ENCODE measurements around the gene PPP2R1B. TPM values are rescaled to one million over a fixed set of nuclear protein-coding genes. Genes with fewer than 3 reads are reported as not detected.
A peak's percentile ranks its signal among the peaks of the same experiment; 100 is the strongest.

Gene PPP2R1B
- total and polyA plus RNA-seq, 12 donors, result 5.8 to 16.8 (median 10.7) TPM

DNA sequence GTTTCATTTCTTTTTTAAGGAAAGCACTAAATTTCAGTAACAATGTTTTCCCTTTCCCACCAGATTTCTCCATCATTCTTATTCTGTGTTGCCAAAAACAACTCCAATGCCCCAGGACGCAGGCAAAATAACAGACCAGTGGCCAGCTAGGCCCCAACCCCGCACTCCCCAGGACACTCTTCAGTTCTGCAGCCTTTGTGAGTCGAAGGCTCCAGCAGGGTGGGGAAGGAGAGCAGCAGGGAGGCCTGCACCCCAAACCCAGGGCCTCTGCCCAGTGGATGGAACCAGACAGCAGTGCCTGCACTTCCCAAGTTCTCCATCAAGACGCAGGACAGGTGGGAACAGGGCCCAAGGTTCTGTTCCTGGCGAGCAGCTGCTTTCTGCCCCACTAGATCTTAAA is 34.4 kb downstream of the PPP2R1B start:
- Histone ChIP-seq H3K4me1 (peaks cover 63 to 91% (median 80%) of the 10 kb centered on the region in 9 donors), H3K9me3 (no peaks in the 10 kb centered on the region), H3K36me3 (peaks cover 0 to 20% (median 7%) of the 10 kb centered on the region in 9 donors), H3K4me3 (no peak overlapping the region), H3K27ac (peak overlapping the region; percentile 36 to 97 (median 94)), H3K27me3 (no peaks in the 10 kb centered on the region)
- WGBS, 2 donors, result 80 to 82% methylated on average over 5 of the region's 5 CpGs
- TF ChIP-seq CTCF (IDR thresholded peaks at IDR 0.05), result no peak
- DNase-seq (no peak), ATAC-seq (no peak)
- intact Hi-C loops (cut with DNase I), result loop anchor here in 2 of 10 donors (5.0 to 10.0 kb wide), 2 partner anchors 35 to 127 kb away; partner anchors contain the start of genes PPP2R1B (in 2 of the 2) and SIK2 (in 1 of the 2)

- no peaks in the 10 kb centered on the region for H3K27me3 ChIP-seq
- WGBS, 2 donors, result 68 to 71% methylated on average over 22 of the region's 22 CpGs
- H3K9me3 ChIP-seq, result no peaks in the 10 kb centered on the region
- H3K36me3 ChIP-seq, result peaks cover 0 to 27% (median 9%) of the 10 kb centered on the region in 9 donors
- H3K4me3 ChIP-seq, result peak overlapping the region in 4 of 10 donors; percentile 5 to 22 (median 16)
- TF ChIP-seq CTCF (IDR thresholded peaks at IDR 0.05), result no peak
- H3K4me1 ChIP-seq, result peaks cover 59 to 83% (median 72%) of the 10 kb centered on the region in 9 donors
- intact Hi-C loops (cut with DNase I), result loop anchor here in 2 of 10 donors (5.0 to 10.0 kb wide), 2 partner anchors 36 to 126 kb away; partner anchors contain the start of genes PPP2R1B (in 2 of the 2) and SIK2 (in 1 of the 2)
- DNase-seq, result peak in 1 of 2 donors; percentile 59
- H3K27ac ChIP-seq, result peak overlapping the region; percentile 36 to 97 (median 94)
- peak in 4 of 8 donors; percentile 12 to 47 (median 19) for ATAC-seq
These were observed 35.2 kb downstream of the PPP2R1B start for GRCh38 chr11:111730871-111731591.

DNA sequence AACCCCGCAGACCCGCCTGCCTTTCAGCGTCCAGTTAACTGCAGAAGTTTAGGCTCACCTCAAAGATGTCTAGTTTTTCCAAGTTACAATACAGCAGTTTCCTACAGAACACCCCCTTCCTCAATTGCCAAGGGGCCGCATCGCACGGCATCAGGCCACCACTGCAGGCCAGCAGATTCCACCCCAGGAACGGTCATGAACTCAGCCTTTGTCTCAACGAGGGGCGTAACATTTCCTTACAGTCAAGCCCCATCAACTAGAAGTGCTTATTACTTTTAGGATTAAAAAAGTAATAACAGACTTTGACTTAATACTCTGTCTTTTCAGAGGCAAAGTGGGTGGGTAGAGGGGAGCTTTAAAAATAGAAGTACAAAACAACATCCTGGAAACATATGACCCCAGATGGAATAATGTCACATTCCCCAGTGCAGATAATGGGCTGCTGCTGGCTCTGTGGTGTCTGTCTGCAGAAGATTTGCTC is 36.3 kb downstream of the PPP2R1B start:
- DNase-seq (no peak), ATAC-seq (peak in 6 of 8 donors; percentile 1 to 53 (median 28))
- intact Hi-C loops (cut with DNase I), result loop anchor here in 3 of 10 donors (2.0 to 10.0 kb wide), 3 partner anchors 37 to 127 kb away; partner anchors contain the start of genes PPP2R1B (in 2 of the 3) and SIK2 (in 2 of the 3)
- no peak for TF ChIP-seq CTCF (IDR thresholded peaks at IDR 0.05)
- Histone ChIP-seq H3K4me3 (peak overlapping the region in 5 of 10 donors; percentile 5 to 22 (median 14)), H3K27ac (peak overlapping the region; percentile 19 to 97 (median 74)), H3K36me3 (peaks cover 0 to 38% (median 18%) of the 10 kb centered on the region in 9 donors), H3K27me3 (no peaks in the 10 kb centered on the region), H3K9me3 (no peaks in the 10 kb centered on the region), H3K4me1 (peaks cover 50 to 71% (median 61%) of the 10 kb centered on the region in 9 donors)
- whole genome bisulfite sequencing, 2 donors, result 37 to 41% methylated on average over 9 of the region's 9 CpGs

- no peaks in the 10 kb centered on the region for H3K27me3 ChIP-seq
- no peak for DNase-seq
- WGBS, 2 donors, result 74 to 79% methylated on average over 10 of the region's 10 CpGs
- intact Hi-C loops (cut with DNase I), result loop anchor here in 1 of 10 donors (2.0 kb wide), 1 partner anchor 126 kb away; the partner anchor contains the start of gene SIK2
- H3K4me1 ChIP-seq, result peaks cover 44 to 65% (median 55%) of the 10 kb centered on the region in 9 donors
- ATAC-seq, result peak in 3 of 8 donors; percentile 2 to 13 (median 8)
- H3K36me3 ChIP-seq, result peaks cover 0 to 44% (median 22%) of the 10 kb centered on the region in 9 donors
- no peaks in the 10 kb centered on the region for H3K9me3 ChIP-seq
- H3K27ac ChIP-seq, result peak overlapping the region; percentile 19 to 97 (median 74)
- H3K4me3 ChIP-seq, result peak overlapping the region in 3 of 10 donors; percentile 2 to 22 (median 5)
- TF ChIP-seq CTCF (IDR thresholded peaks at IDR 0.05), result no peak
These were observed 36.9 kb downstream of the PPP2R1B start for GRCh38 chr11:111729071-111729830.
